Measurements from ENCODE around the gene IDUA.

IDUA gene

GRCh38 chr4:956531-957230, 30.2 kb upstream of the IDUA start:
- DNase-seq, result no peak

GRCh38 chr4:957231-957580, 29.6 kb upstream of the IDUA start:
- DNase-seq, result no peak

GRCh38 chr4:957581-958313, 29.1 kb upstream of the IDUA start:
- DNase-seq, result no peak

GRCh38 chr4:958314-958665, 28.6 kb upstream of the IDUA start:
- no peak for DNase-seq

- DNase-seq, result no peak
These were observed 28.0 kb upstream of the IDUA start for GRCh38 chr4:958696-959337.

GRCh38 chr4:959338-960139, 27.3 kb upstream of the IDUA start:
- no peak for DNase-seq

GRCh38 chr4:960140-960635, 26.7 kb upstream of the IDUA start:
- DNase-seq, result no peak

GRCh38 chr4:960636-961350, 26.1 kb upstream of the IDUA start:
- no peak for DNase-seq

GRCh38 chr4:961351-962230, 25.3 kb upstream of the IDUA start:
- DNase-seq, result no peak

GRCh38 chr4:962231-963208, 24.3 kb upstream of the IDUA start:
- no peak for DNase-seq

GRCh38 chr4:963276-964225, 23.3 kb upstream of the IDUA start:
- no peak for DNase-seq

- no peak for DNase-seq
These were observed 22.4 kb upstream of the IDUA start for GRCh38 chr4:964346-965025.

GRCh38 chr4:965048-965765, 21.6 kb upstream of the IDUA start:
- DNase-seq, result no peak

GRCh38 chr4:965766-966134, 21.1 kb upstream of the IDUA start:
- DNase-seq, result no peak

- DNase-seq, result no peak
These were observed 20.4 kb upstream of the IDUA start for GRCh38 chr4:966266-967112.

Data from MV-4-11 (cell line).